Measurements from ENCODE around the gene SFI1.
"Not testable (repeated sequence)": the region's sequence is repeated elsewhere in the genome, so short reads cannot be mapped to it uniquely, and the experiment has no call there.

DNA sequence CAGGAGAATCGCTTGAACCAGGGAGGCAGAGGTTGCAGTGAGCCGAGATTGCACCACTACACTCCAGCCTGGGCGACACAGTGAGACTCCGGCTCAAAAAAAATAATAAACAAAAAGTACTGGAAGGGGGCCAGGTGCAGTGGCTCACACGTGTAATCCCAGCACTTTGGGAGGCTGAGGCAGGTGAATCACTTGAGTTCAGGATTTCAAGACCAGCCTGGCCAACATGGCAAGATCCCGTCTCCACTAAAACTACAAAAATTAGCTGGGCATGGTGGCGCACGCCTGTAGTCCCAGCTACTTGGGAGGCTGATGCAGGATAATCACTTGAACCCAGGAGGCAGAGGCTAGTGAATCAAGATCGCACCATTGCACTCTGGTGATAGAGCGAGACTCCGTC, 10.0 kb upstream of the SFI1 start:
- not testable (repeated sequence) for TF ChIP-seq ZNF211 (tag by site-specific recombination; IDR thresholded peaks at IDR 0.05; ENCODE audit: low read depth); ZFP3 (tag by site-specific recombination; IDR thresholded peaks at IDR 0.05; ENCODE audit: low read depth); HOXA7 (CRISPR knock-in tag; IDR thresholded peaks at IDR 0.05; ENCODE audit: borderline replicate concordance); FEZF1 (tag by site-specific recombination; IDR thresholded peaks at IDR 0.05)
- TF ChIP-seq, protein P1, sequence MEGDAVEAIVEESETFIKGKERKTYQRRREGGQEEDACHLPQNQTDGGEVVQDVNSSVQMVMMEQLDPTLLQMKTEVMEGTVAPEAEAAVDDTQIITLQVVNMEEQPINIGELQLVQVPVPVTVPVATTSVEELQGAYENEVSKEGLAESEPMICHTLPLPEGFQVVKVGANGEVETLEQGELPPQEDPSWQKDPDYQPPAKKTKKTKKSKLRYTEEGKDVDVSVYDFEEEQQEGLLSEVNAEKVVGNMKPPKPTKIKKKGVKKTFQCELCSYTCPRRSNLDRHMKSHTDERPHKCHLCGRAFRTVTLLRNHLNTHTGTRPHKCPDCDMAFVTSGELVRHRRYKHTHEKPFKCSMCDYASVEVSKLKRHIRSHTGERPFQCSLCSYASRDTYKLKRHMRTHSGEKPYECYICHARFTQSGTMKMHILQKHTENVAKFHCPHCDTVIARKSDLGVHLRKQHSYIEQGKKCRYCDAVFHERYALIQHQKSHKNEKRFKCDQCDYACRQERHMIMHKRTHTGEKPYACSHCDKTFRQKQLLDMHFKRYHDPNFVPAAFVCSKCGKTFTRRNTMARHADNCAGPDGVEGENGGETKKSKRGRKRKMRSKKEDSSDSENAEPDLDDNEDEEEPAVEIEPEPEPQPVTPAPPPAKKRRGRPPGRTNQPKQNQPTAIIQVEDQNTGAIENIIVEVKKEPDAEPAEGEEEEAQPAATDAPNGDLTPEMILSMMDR (tag by site-specific recombination; IDR thresholded peaks at IDR 0.05) = not testable (repeated sequence)
